Liver (tissue), 3 donors: ENCODE results near the gene MICU2.

Experiments
- CTCF ChIP-seq: fragments of 150-350 bp; IDR thresholded peaks from 2 replicates; pipeline ENCODE4 v1.5.1; 2017; ENCODE audit warnings: improper control_type of control experiment, low read depth, low read length; ENCODE audit not compliant: missing input control
- GABPA ChIP-seq, 2 donors: IDR thresholded peaks in 1 of 2; conservative IDR thresholded peaks in 1 of 2; 2 replicates each; pipeline ENCODE4 v1.6.1; 2016; ENCODE audit warnings: antibody characterized with exemption in 2 of 2, mild to moderate bottlenecking in 1 of 2, moderate library complexity in 1 of 2
- MAX ChIP-seq: IDR thresholded peaks from 2 replicates; pipeline ENCODE4 v1.6.1; 2016; ENCODE audit warnings: antibody characterized with exemption
- RAD21 ChIP-seq, 2 donors: IDR thresholded peaks; 2 replicates each; pipeline ENCODE4 v1.6.1; 2016; ENCODE audit warnings: antibody characterized with exemption in 2 of 2, mild to moderate bottlenecking in 2 of 2
- YY1 ChIP-seq: IDR thresholded peaks from 2 replicates; pipeline ENCODE4 v1.6.1; 2016; ENCODE audit warnings: antibody characterized with exemption, mild to moderate bottlenecking
- donor health status: healthy.
- donor health status: healthy.

GRCh38 chr13:21637296-21637695, 33.3 kb upstream of the MICU2 start:
- no peak for TF ChIP-seq YY1
- no peak for TF ChIP-seq CTCF
- TF ChIP-seq RAD21 (IDR thresholded peaks at IDR 0.05) = no peak
- no peak for TF ChIP-seq MAX
- TF ChIP-seq GABPA (IDR thresholded peaks at IDR 0.05 in 1 of 2, conservative IDR thresholded peaks at IDR 0.05 in 1 of 2) = no peak
